Activated naive CD8-positive, alpha-beta T cell treated with anti-CD3 and anti-CD28 coated beads for 36 hours (primary cell): ENCODE results near the gene TRAPPC2. TPM values are rescaled to one million over a fixed set of nuclear protein-coding genes. Genes with fewer than 3 reads are reported as not detected.
"Not testable (repeated sequence)": the region's sequence is repeated elsewhere in the genome, so short reads cannot be mapped to it uniquely, and the experiment has no call there.

ENCODE experiments used
- DNase-seq: peaks from one replicate; pipeline ENCODE4 v3.0.0; 2021
- H3K27ac Mint-ChIP-seq: one replicate; pipeline ENCODE4 v1.8.0; 2022; ENCODE audit warnings: mild to moderate bottlenecking, moderate library complexity, mixed read lengths
- H3K27me3 Mint-ChIP-seq: one replicate; pipeline ENCODE4 v1.8.0; 2022; ENCODE audit warnings: mild to moderate bottlenecking, mixed read lengths
- H3K36me3 Mint-ChIP-seq: one replicate; pipeline ENCODE4 v1.8.0; 2021; ENCODE audit warnings: mild to moderate bottlenecking, mixed read lengths
- H3K4me1 Mint-ChIP-seq: one replicate; pipeline ENCODE4 v1.8.0; 2021; ENCODE audit warnings: mixed read lengths
- H3K4me3 Mint-ChIP-seq: one replicate; pipeline ENCODE4 v1.8.0; 2022; ENCODE audit warnings: mild to moderate bottlenecking, moderate library complexity, mixed read lengths
- H3K9me3 Mint-ChIP-seq: one replicate; pipeline ENCODE4 v1.8.0; 2022; ENCODE audit warnings: mixed read lengths
- total RNA-seq, 2 experiments: library from RNA; stranded (reverse); gene quantifications; one replicate each; pipeline ENCODE4 v1.2.3, GENCODE V29; 2021

Gene TRAPPC2
- total RNA-seq, 2 experiments from 2014 or later: 15.8 to 16.6 TPM

DNA sequence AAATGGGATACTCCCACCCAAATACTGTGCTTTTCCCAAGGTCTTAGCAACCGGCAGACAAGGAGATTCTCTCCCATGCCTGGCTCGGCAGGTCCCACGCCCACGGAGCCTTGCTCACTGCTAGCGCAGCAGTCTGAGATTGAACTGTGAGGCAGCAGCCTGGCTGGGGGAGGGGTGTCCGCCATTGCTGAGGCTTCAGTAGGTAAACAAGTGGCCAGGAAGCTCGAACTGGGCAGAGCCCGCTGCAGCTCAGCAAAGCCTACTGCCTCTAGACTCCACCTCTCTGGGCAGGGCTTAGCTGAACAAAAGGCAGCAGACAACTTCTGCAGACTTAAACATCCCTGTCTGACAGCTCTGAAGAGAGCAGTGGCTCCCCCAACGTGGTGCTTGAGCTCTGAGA is 9.5 kb downstream of the TRAPPC2 start:
- not testable (repeated sequence) for H3K27ac Mint-ChIP-seq, DNase-seq, H3K4me3 Mint-ChIP-seq, H3K27me3 Mint-ChIP-seq
- peaks cover 85% of the 10 kb centered on the region for H3K36me3 Mint-ChIP-seq
- H3K4me1 Mint-ChIP-seq: peaks cover 24% of the 10 kb centered on the region
- H3K9me3 Mint-ChIP-seq: peaks cover 17% of the 10 kb centered on the region

- Mint-ChIP-seq H3K27ac (no peak overlapping the region), H3K27me3 (no peaks in the 10 kb centered on the region), H3K4me3 (no peak overlapping the region), H3K9me3 (peaks cover 11% of the 10 kb centered on the region), H3K36me3 (peaks cover 68% of the 10 kb centered on the region), H3K4me1 (peaks cover 25% of the 10 kb centered on the region)
- DNase-seq: no peak
Observed at GRCh38 chrX:13721819-13722519, 12.5 kb downstream of the TRAPPC2 start.

DNA sequence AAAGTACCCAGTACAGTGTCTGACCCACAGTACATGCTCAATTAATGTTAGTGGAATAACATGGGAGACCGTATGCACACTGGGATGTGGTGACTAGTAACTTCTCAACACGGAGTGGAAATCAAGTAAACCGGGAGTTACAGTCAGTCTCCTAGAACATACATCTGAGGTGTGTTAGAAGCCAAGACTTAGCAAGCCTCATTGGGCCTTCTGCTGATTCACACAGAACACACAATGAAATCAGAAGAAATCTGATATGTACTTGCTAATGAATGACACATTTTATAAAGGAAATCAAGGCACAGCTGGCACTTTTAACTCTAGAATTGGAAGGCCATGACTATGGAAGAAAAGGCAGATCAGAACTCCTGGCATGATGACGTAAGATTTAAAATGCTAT is 13.0 kb downstream of the TRAPPC2 start:
- peaks cover 65% of the 10 kb centered on the region for H3K36me3 Mint-ChIP-seq
- H3K27me3 Mint-ChIP-seq: no peaks in the 10 kb centered on the region
- peaks cover 25% of the 10 kb centered on the region for H3K4me1 Mint-ChIP-seq
- DNase-seq: no peak
- peaks cover 9% of the 10 kb centered on the region for H3K9me3 Mint-ChIP-seq
- no peak overlapping the region for H3K4me3 Mint-ChIP-seq
- H3K27ac Mint-ChIP-seq: no peak overlapping the region

DNA sequence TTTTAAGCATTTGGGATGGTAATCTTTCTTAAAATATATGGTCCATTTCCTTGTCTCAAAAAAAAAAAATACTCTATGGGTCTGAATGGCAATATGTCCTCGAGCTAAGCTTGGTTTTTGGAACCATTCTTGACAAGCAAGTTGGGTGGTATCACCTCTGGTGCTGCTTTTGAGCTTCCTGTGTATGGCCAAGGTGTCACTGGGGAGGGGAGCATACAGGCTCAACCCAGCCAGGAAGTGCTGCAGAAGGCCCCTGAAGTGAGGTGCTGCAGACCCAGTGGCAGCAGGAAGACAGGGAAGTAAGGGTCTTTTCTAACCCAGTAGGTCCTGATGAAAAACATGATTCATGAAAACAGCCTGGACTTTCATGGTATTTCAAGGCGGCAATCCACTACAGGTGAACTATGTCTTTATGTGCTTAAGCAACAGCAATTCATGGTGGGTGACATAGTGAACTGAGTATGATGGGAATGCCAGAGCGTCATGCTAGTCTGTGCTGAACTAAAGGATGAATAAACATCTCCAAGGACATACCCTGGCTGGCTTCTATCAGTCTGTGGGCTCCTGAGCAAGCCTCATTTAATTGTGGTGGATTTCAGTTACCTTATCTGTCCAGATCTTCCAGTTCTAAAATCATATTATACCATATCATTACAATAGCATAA is 15.1 kb downstream of the TRAPPC2 start:
- H3K4me1 Mint-ChIP-seq: peaks cover 17% of the 10 kb centered on the region
- DNase-seq: no peak
- peaks cover 2% of the 10 kb centered on the region for H3K9me3 Mint-ChIP-seq
- H3K27ac Mint-ChIP-seq: peak overlapping the region; percentile 16
- H3K27me3 Mint-ChIP-seq: no peaks in the 10 kb centered on the region
- H3K36me3 Mint-ChIP-seq: peaks cover 52% of the 10 kb centered on the region
- no peak overlapping the region for H3K4me3 Mint-ChIP-seq

DNA sequence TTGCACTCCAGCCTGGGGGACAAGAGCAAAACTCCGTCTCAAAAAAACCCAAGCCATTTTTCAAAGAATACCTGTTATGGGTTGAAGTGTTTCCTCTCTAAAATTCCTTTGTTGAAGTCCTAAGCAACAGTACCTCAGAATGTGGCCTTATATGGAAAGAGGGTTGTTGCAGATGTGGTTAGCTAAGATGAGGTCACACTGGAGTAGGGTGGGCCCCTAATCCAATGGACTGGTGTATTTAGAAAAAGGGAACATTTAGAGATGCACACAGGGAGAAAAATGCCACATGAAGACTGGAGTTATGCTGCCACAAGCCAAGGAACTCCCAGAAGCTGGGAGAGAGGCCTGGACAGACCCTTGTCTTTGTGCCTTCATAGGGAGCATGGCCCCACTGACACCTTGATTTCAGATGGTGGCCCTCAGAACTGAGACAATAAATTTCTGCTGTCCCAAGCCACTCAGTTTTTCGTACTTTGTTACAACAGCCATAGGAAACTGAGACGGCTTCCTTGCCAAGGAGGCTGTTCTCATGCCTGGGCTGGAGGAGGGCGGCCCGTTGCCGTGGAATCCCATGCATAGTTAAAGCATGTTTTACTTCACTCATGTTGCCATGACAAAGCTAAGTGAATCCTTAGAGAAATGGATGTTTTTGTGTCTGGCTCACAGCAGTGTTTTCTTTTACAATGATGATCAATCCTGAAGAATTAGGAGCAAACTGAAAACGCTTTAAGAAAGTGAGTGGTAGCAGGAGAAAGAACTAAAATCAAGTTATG is 16.5 kb downstream of the TRAPPC2 start:
- peaks cover 13% of the 10 kb centered on the region for H3K4me1 Mint-ChIP-seq
- H3K27ac Mint-ChIP-seq: peak overlapping the region; percentile 51

GRCh38 chrX:13716905-13717304 is 17.5 kb downstream of the TRAPPC2 start:
- peak overlapping the region; percentile 51 for H3K27ac Mint-ChIP-seq
- peaks cover 13% of the 10 kb centered on the region for H3K4me1 Mint-ChIP-seq
- no peaks in the 10 kb centered on the region for H3K27me3 Mint-ChIP-seq
- DNase-seq: no peak
- H3K9me3 Mint-ChIP-seq: no peaks in the 10 kb centered on the region
- H3K36me3 Mint-ChIP-seq: peaks cover 31% of the 10 kb centered on the region
- no peak overlapping the region for H3K4me3 Mint-ChIP-seq

More for the DNA sequence above, 16.5 kb downstream of the TRAPPC2 start:
- Mint-ChIP-seq H3K9me3 (no peaks in the 10 kb centered on the region), H3K36me3 (peaks cover 39% of the 10 kb centered on the region), H3K4me3 (no peak overlapping the region), H3K27me3 (no peaks in the 10 kb centered on the region)
- DNase-seq: no peak

- Mint-ChIP-seq H3K4me3 (no peak overlapping the region), H3K27me3 (no peaks in the 10 kb centered on the region), H3K4me1 (peaks cover 13% of the 10 kb centered on the region), H3K9me3 (no peaks in the 10 kb centered on the region), H3K36me3 (peaks cover 33% of the 10 kb centered on the region), H3K27ac (peak overlapping the region; percentile 51)
- no peak for DNase-seq
Observed at GRCh38 chrX:13716455-13716854, 18.0 kb downstream of the TRAPPC2 start.

- no peak for DNase-seq
- Mint-ChIP-seq H3K9me3 (no peaks in the 10 kb centered on the region), H3K4me1 (peaks cover 4% of the 10 kb centered on the region), H3K27ac (peak overlapping the region; percentile 5), H3K36me3 (peaks cover 31% of the 10 kb centered on the region), H3K4me3 (no peak overlapping the region), H3K27me3 (no peaks in the 10 kb centered on the region)
Observed at GRCh38 chrX:13711141-13711540, 23.3 kb downstream of the TRAPPC2 start.

- Mint-ChIP-seq H3K4me3 (no peak overlapping the region), H3K4me1 (peaks cover 42% of the 10 kb centered on the region), H3K36me3 (peaks cover 35% of the 10 kb centered on the region), H3K27ac (peak overlapping the region; percentile 31), H3K9me3 (no peaks in the 10 kb centered on the region), H3K27me3 (no peaks in the 10 kb centered on the region)
- DNase-seq: no peak
Observed at GRCh38 chrX:13703589-13703988, 30.8 kb downstream of the TRAPPC2 start.

- Mint-ChIP-seq H3K36me3 (peaks cover 31% of the 10 kb centered on the region), H3K9me3 (no peaks in the 10 kb centered on the region), H3K27me3 (no peaks in the 10 kb centered on the region), H3K4me1 (peaks cover 42% of the 10 kb centered on the region), H3K4me3 (no peak overlapping the region), H3K27ac (no peak overlapping the region)
- no peak for DNase-seq
Observed at GRCh38 chrX:13703135-13703534, 31.3 kb downstream of the TRAPPC2 start.

DNA sequence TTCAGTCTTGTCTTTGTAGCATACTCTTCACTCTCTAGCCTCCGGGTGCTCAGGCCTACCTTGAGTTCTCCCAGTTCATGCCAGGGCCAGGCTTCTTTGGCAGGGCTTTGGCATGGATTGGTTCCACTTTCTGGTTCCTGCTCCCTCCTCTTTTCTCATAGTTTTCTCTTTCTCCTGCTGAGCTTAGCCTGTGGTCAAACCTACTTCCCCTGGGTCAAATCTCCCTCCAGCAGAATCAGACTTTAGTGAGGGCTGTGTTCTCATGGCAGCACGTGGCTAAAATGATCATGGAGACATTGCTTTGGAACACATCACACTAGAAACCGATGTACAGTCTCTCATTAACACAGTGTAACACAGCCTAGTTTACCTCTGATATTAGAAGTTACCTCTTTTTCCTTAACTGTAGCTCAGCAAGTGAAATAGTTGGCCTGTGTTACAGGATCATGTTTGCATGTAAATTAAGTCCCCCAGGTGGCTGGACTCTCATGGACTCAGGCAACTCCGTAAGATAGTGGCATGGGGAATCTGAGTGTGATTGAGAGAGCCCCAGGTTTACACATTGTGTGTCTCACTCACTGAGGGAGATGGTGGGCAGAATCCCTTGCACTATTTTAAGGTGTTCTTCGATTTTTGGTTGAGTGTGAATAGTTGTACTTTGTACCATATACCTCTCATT is 32.2 kb downstream of the TRAPPC2 start:
- H3K4me3 Mint-ChIP-seq: no peak overlapping the region
- H3K27me3 Mint-ChIP-seq: no peaks in the 10 kb centered on the region
- H3K36me3 Mint-ChIP-seq: peaks cover 27% of the 10 kb centered on the region
- H3K9me3 Mint-ChIP-seq: no peaks in the 10 kb centered on the region
- peaks cover 47% of the 10 kb centered on the region for H3K4me1 Mint-ChIP-seq
- H3K27ac Mint-ChIP-seq: peak overlapping the region; percentile 58
- no peak for DNase-seq

DNA sequence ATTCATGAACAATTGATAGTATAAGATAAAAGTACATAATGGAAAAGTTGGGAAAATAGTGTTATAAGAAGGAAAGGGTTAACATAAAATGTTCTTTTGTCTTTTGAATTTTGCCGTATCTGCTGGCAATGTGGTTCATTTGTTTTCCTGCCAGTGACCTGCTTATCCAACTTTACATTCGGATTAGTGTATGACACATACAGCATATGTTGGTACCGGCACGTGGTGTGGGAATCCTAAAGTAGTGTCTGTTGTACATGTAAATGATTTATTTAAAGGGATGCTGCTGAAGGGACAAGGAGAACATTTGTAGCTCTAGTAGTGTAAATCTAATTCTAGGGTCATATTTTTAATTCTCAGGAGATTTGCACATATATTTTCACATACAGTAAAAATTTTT is 34.0 kb downstream of the TRAPPC2 start:
- Mint-ChIP-seq H3K4me1 (peaks cover 52% of the 10 kb centered on the region), H3K9me3 (no peaks in the 10 kb centered on the region), H3K4me3 (no peak overlapping the region), H3K27me3 (no peaks in the 10 kb centered on the region), H3K27ac (no peak overlapping the region), H3K36me3 (peaks cover 24% of the 10 kb centered on the region)
- no peak for DNase-seq

DNA sequence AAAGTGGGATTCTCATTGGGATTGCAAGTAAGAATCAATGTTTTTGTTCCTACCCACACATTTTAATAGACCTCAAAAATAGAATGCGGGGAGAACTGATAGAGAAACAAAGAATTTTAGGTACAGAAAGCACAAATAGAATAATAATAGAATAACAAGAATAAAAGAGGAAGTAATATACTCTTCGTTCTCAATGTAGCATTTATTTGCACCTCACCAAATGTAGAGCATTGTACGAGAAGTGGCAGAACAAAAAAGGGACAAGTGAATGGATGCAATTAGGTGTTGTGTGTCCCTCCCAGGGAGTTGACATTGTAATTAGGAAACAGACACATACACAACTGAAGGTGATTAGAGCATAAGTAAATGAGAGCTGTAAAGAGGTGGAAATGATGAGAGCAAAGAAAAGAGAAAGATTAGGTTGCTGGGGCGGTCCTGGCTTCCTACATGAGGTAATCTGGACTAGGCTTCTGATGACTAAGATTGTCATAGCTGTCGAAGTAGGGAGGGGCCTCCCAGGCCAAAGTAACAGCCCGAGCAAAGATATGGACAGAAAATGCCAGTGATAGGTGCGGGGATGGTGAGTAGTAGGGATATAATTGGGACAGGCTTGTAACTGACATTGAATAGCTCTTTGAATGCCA is 35.1 kb downstream of the TRAPPC2 start:
- H3K4me3 Mint-ChIP-seq: no peak overlapping the region
- no peak overlapping the region for H3K27ac Mint-ChIP-seq
- H3K9me3 Mint-ChIP-seq: no peaks in the 10 kb centered on the region
- peaks cover 28% of the 10 kb centered on the region for H3K36me3 Mint-ChIP-seq
- no peaks in the 10 kb centered on the region for H3K27me3 Mint-ChIP-seq
- peaks cover 59% of the 10 kb centered on the region for H3K4me1 Mint-ChIP-seq
- no peak for DNase-seq

DNA sequence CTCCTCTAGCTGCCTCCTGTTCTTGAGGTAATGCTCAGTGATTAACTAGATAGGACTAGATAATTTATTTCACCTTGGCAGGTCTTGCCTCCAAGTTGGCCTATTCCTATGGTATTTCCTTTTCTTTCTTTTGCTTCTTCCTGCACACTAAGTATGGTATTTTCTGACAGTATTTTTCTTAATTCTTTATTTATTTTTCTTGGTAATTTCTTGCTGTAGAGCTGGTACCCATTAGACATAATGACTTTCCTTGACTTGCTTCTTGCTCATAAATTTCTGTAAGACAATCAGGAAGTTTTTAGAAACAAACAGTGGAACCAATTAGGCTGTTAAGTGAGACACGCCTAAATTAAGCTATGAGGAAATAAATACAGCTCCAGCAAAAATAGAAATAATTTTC is 36.0 kb downstream of the TRAPPC2 start:
- Mint-ChIP-seq H3K27me3 (no peaks in the 10 kb centered on the region), H3K4me1 (peaks cover 60% of the 10 kb centered on the region), H3K9me3 (no peaks in the 10 kb centered on the region), H3K36me3 (peaks cover 26% of the 10 kb centered on the region), H3K4me3 (no peak overlapping the region), H3K27ac (no peak overlapping the region)
- no peak for DNase-seq
